Spleen (tissue), 11 donors: ENCODE measurements around the gene MMP14. TPM values are rescaled to one million over a fixed set of nuclear protein-coding genes. Genes with fewer than 3 reads are reported as not detected.

ENCODE experiments used
- DNase-seq: peaks from one replicate; pipeline ENCODE4 v3.0.0-alpha.2; 2020
- H3K27ac ChIP-seq, 8 donors: fragments of 200-600 bp; sonication (generic) in 7 of 8; 1 replicate in 4 of 8; 2 replicates in 4 of 8; pipeline versions ENCODE4 v1.5.0 to v1.8.0; 2016 to 2021; ENCODE audit warnings: inconsistent platforms in 4 of 8, mild to moderate bottlenecking in 4 of 8, moderate library complexity in 1 of 8
- H3K27me3 ChIP-seq, 7 donors: fragments of 200-600 bp; sonication (generic) in 6 of 7; replicated peaks in 1 of 7; 1 replicate in 4 of 7; 2 replicates in 3 of 7; pipeline versions ENCODE4 v1.5.0 to v1.8.0; 2016 to 2021; ENCODE audit warnings: inconsistent platforms in 3 of 7, mild to moderate bottlenecking in 1 of 7
- H3K36me3 ChIP-seq, 6 donors: fragments of 200-600 bp; sonication (generic) in 5 of 6; 1 replicate in 4 of 6; 2 replicates in 2 of 6; pipeline versions ENCODE4 v1.5.0 to v1.8.0; 2016 to 2021; ENCODE audit warnings: inconsistent platforms in 2 of 6
- H3K4me1 ChIP-seq, 6 donors: fragments of 200-600 bp; sonication (generic) in 5 of 6; 1 replicate in 3 of 6; 2 replicates in 3 of 6; pipeline versions ENCODE4 v1.5.0 to v1.8.0; 2016 to 2021; ENCODE audit warnings: inconsistent platforms in 3 of 6
- H3K4me3 ChIP-seq, 8 donors: fragments of 200-600 bp; sonication (generic) in 7 of 8; 1 replicate in 4 of 8; 2 replicates in 4 of 8; pipeline versions ENCODE4 v1.5.0 to v1.8.0; 2016 to 2021; ENCODE audit warnings: inconsistent platforms in 4 of 8, mild to moderate bottlenecking in 4 of 8, moderate library complexity in 2 of 8
- H3K9me3 ChIP-seq, 8 donors: fragments of 200-600 bp; sonication (generic) in 7 of 8; 1 replicate in 4 of 8; 2 replicates in 4 of 8; pipeline versions ENCODE4 v1.5.0 to v1.8.0; 2016 to 2021; ENCODE audit warnings: inconsistent platforms in 4 of 8
- CTCF ChIP-seq, 11 experiments: fragments of 200-600 bp in 7 of 11; fragments of 450-650 bp in 4 of 11; sonication (generic) in 4 of 11; IDR thresholded peaks in 8 of 11; conservative IDR thresholded peaks in 3 of 11; 1 replicate in 7 of 11; 2 replicates in 4 of 11; pipeline versions ENCODE4 v1.4.0 to v1.8.0; 2016 to 2021; ENCODE audit warnings: antibody characterized with exemption in 11 of 11, inconsistent platforms in 4 of 11, mild to moderate bottlenecking in 1 of 11
- POLR2A ChIP-seq, 3 donors: fragments of 450-650 bp; IDR thresholded peaks; one replicate each; pipeline ENCODE4 v1.5.1; 2017; ENCODE audit warnings: antibody characterized with exemption in 3 of 3, mild to moderate bottlenecking in 1 of 3
- POLR2AphosphoS5 ChIP-seq, 3 donors: sonication (generic); formaldehyde crosslinking; IDR thresholded peaks; one replicate each; pipeline ENCODE4 v1.5.1; 2017; ENCODE audit warnings: antibody characterized with exemption in 3 of 3
- WGBS, 5 donors: extraction: QIAGEN DNeasy Blood & Tissue Kit in 3 of 5; methylation state at CpG; one replicate each; pipeline versions ENCODE4 v1.1.5 to v1.1.7; 2013 to 2018; 5-methylcytosine and 5-hydroxymethylcytosine counted together
- intact Hi-C: fragments of 100-400 bp; cut with DNase I; formaldehyde crosslinking; loops from one replicate; pipeline ENCODE4 v1.15.0; 2023; ENCODE audit warnings: low total_unique reads
- polyA plus RNA-seq, 3 donors: library from polyadenylated mRNA; stranded (reverse); fragments of 200-250 nt; gene quantifications; one replicate each; pipeline ENCODE4 v1.2.1, GENCODE V29; 2013
- total RNA-seq, 7 donors: library from RNA; depleted of rRNA in 3 of 7; stranded (reverse); fragments of >200 nt in 3 of 7; fragmentation: NEBNext Ultra II Directional in 4 of 7; extraction: Animal tissue kit (Norgen Biotek cat#: 25700) in 4 of 7; gene quantifications; one replicate each; pipeline versions ENCODE4 v1.1.0 to v1.2.1, GENCODE V29; 2016 to 2021
- donor health status: healthy with polysubstance abuse.
- donor health status: DM: no; HTN: no; CAD: no; lungs with moderate emphysema.
- donor health status: DM: no; HTN: no; CAD: no.
- donor health status: Bipolar disorder and iron deficiency.
- donor health status: healthy.
- donor health status: DM: no; HTN: no; CAD: no.
- donor health status: DM: yes; HTN: yes; CAD: no.

The MMP14 gene
- total and polyA plus RNA-seq, 10 donors: 6.6 to 126 (median 60.9) TPM

GRCh38 chr14:22871224-22872032 lies 35.0 kb downstream of the MMP14 start, which contains the start of gene LRP10:
LRP10 (plus strand) TSS chr14:22871740; CDS start chr14:22872304, 564 bp downstream.
- peaks cover 6 to 36% (median 33%) of the 10 kb centered on the region in 6 donors for H3K36me3 ChIP-seq
- H3K9me3 ChIP-seq: no peaks in the 10 kb centered on the region
- H3K27me3 ChIP-seq: no peaks in the 10 kb centered on the region
- 0 to 1% (median 0%) methylated on average over 40 to 50 of the region's 50 CpGs for WGBS, 5 donors
- peak within 1 kb of the TSS; percentile 70 to 97 (median 90) for H3K4me3 ChIP-seq
- H3K4me1 ChIP-seq: peaks cover 24 to 66% (median 43%) of the 10 kb centered on the region in 6 donors
- intact Hi-C loops: no loop called here
- no peak for TF ChIP-seq CTCF (IDR thresholded peaks at IDR 0.05 in 8 of 11, conservative IDR thresholded peaks at IDR 0.05 in 3 of 11)
- peak; percentile 88 to 95 (median 91) for TF ChIP-seq POLR2AphosphoS5 (IDR thresholded peaks at IDR 0.05)
- TF ChIP-seq POLR2A (IDR thresholded peaks at IDR 0.05): peak; percentile 8 to 58 (median 44)
- DNase-seq: peak; percentile 99
- peak within 1 kb of the TSS; percentile 94 to 100 (median 100) for H3K27ac ChIP-seq

GRCh38 chr14:22872033-22872832 lies 35.8 kb downstream of the MMP14 start:
- Histone ChIP-seq H3K27ac (peak overlapping the region; percentile 94 to 100 (median 100)), H3K27me3 (no peaks in the 10 kb centered on the region), H3K9me3 (no peaks in the 10 kb centered on the region), H3K4me1 (peaks cover 24 to 72% (median 44%) of the 10 kb centered on the region in 6 donors), H3K4me3 (peak overlapping the region; percentile 70 to 97 (median 90)), H3K36me3 (peaks cover 9 to 44% (median 41%) of the 10 kb centered on the region in 6 donors)
- WGBS, 5 donors: 0 to 1% (median 0%) methylated on average over 32 to 45 of the region's 45 CpGs
- peak; percentile 90 for DNase-seq
- intact Hi-C loops: no loop called here
- TF ChIP-seq CTCF (IDR thresholded peaks at IDR 0.05 in 8 of 11, conservative IDR thresholded peaks at IDR 0.05 in 3 of 11) (peak; percentile 79 to 97 (median 92)), POLR2A (IDR thresholded peaks at IDR 0.05) (no peak), POLR2AphosphoS5 (IDR thresholded peaks at IDR 0.05) (peak in 1 of 3 donors; percentile 68)

GRCh38 chr14:22872833-22873520 lies 36.6 kb downstream of the MMP14 start:
- Histone ChIP-seq H3K9me3 (no peaks in the 10 kb centered on the region), H3K27ac (peak overlapping the region; percentile 94 to 100 (median 100)), H3K27me3 (no peaks in the 10 kb centered on the region), H3K4me3 (peak overlapping the region; percentile 70 to 97 (median 90)), H3K4me1 (peaks cover 24 to 79% (median 44%) of the 10 kb centered on the region in 6 donors), H3K36me3 (peaks cover 11 to 51% (median 48%) of the 10 kb centered on the region in 6 donors)
- no peak for DNase-seq
- intact Hi-C loops: no loop called here
- 54 to 67% (median 61%) methylated on average over 10 of the region's 10 CpGs for WGBS, 5 donors
- TF ChIP-seq POLR2A (IDR thresholded peaks at IDR 0.05) (no peak), CTCF (IDR thresholded peaks at IDR 0.05 in 8 of 11, conservative IDR thresholded peaks at IDR 0.05 in 3 of 11) (no peak), POLR2AphosphoS5 (IDR thresholded peaks at IDR 0.05) (no peak)
